ENCODE measurements around the gene CIB4. TPM values are rescaled to one million over a fixed set of nuclear protein-coding genes. Genes with fewer than 3 reads are reported as not detected.

CIB4 gene
- total RNA-seq, 1 experiment from 2014 or later, result not detected

DNA sequence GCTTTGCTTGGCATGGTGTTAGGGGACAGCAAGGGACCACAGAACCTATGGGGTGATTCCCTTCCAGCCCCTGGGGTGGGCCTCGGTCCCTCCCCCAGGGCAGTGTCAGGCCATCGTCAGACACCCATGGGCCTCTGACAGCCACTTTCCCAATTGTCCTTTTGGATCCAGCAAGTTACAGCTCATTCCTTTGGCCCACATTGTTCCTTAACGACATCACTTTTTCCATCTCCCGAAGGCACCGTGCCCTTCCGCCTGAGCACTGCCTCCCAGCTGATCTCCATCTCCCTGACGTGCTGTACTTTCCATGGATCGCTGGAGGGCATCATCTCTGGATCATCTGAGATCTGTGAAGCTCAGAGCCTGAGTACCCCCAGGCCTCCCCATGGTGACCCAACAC lies 41.0 kb upstream of the CIB4 start:
- peaks cover 13% of the 10 kb centered on the region for H3K4me1 Mint-ChIP-seq (ENCODE audit: low read depth, unreplicated experiment)
- no peak overlapping the region for H3K27ac Mint-ChIP-seq (ENCODE audit: unreplicated experiment)
- no peaks in the 10 kb centered on the region for H3K36me3 Mint-ChIP-seq (ENCODE audit: insufficient read depth, unreplicated experiment)
- TF ChIP-seq, protein P1, sequence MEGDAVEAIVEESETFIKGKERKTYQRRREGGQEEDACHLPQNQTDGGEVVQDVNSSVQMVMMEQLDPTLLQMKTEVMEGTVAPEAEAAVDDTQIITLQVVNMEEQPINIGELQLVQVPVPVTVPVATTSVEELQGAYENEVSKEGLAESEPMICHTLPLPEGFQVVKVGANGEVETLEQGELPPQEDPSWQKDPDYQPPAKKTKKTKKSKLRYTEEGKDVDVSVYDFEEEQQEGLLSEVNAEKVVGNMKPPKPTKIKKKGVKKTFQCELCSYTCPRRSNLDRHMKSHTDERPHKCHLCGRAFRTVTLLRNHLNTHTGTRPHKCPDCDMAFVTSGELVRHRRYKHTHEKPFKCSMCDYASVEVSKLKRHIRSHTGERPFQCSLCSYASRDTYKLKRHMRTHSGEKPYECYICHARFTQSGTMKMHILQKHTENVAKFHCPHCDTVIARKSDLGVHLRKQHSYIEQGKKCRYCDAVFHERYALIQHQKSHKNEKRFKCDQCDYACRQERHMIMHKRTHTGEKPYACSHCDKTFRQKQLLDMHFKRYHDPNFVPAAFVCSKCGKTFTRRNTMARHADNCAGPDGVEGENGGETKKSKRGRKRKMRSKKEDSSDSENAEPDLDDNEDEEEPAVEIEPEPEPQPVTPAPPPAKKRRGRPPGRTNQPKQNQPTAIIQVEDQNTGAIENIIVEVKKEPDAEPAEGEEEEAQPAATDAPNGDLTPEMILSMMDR (IDR thresholded peaks at IDR 0.05; ENCODE audit: insufficient read depth in 1 of 2, low read depth in 1 of 2, low read length in 1 of 2, severe bottlenecking in 1 of 2, unreplicated experiment in 1 of 2), result no peak
- BruUV-seq (replicated peaks), result no TSS peak
- Histone ChIP-seq H3K36me3 (ENCODE audit: control insufficient read depth, insufficient read depth, low read length) (no peaks in the 10 kb centered on the region), H3K9me3 (no peaks in the 10 kb centered on the region), H3K27me3 (replicated peaks; ENCODE audit: control insufficient read depth, insufficient read depth, low read length) (no peaks in the 10 kb centered on the region), H3K4me1 (0 out of 2 replicates have a peak, but pooled peaks cover under 1% of the 10 kb centered on the region), H3K4me3 (ENCODE audit: low read depth, low read length) (no peak overlapping the region)
- DNase-seq, result peak in 1 of 2 experiments; percentile 31
- no peaks in the 10 kb centered on the region for H3K9me3 Mint-ChIP-seq (ENCODE audit: unreplicated experiment)
- CTCF ChIA-PET, result no interaction called here
- POLR2A ChIA-PET, result no interaction called here
- no peak overlapping the region for H3K4me3 Mint-ChIP-seq (ENCODE audit: unreplicated experiment)
- intact Hi-C loops (cut with micrococcal nuclease; ENCODE audit: unreplicated experiment), result no loop called here
- peaks cover 14% of the 10 kb centered on the region for H3K27me3 Mint-ChIP-seq (ENCODE audit: insufficient read depth, unreplicated experiment)

DNA sequence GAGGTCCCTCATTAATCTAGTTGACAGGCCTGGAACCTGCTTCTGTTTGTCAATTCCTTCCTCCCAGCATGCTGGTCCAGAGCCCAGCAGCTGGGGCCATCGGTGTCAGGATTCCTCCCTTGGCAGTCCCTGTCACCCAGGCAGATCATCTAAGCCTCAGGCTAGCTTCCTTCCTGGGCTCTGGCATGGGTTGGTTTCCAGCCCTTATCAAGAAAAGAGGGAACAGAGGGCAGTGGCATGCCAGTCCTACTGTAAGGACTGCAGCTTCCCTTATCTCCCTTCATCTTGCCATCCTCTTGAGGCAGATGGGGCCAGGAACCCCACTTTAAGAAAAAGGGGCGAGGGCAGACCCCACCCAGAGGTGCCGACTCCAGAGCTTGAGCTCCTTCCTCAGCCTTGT lies 40.5 kb upstream of the CIB4 start:
- no peaks in the 10 kb centered on the region for H3K27me3 ChIP-seq (replicated peaks; ENCODE audit: control insufficient read depth, insufficient read depth, low read length)
- Mint-ChIP-seq H3K4me3 (ENCODE audit: unreplicated experiment) (no peak overlapping the region), H3K36me3 (ENCODE audit: insufficient read depth, unreplicated experiment) (no peaks in the 10 kb centered on the region), H3K27me3 (ENCODE audit: insufficient read depth, unreplicated experiment) (peaks cover 14% of the 10 kb centered on the region), H3K9me3 (ENCODE audit: unreplicated experiment) (no peaks in the 10 kb centered on the region), H3K27ac (ENCODE audit: unreplicated experiment) (no peak overlapping the region), H3K4me1 (ENCODE audit: low read depth, unreplicated experiment) (peaks cover 8% of the 10 kb centered on the region)
- H3K36me3 ChIP-seq (ENCODE audit: control insufficient read depth, insufficient read depth, low read length), result no peaks in the 10 kb centered on the region
- no peaks in the 10 kb centered on the region for H3K9me3 ChIP-seq
- H3K4me1 ChIP-seq, result no peaks in the 10 kb centered on the region
- TF ChIP-seq, protein P1 (IDR thresholded peaks at IDR 0.05; ENCODE audit: insufficient read depth in 1 of 2, low read depth in 1 of 2, low read length in 1 of 2, severe bottlenecking in 1 of 2, unreplicated experiment in 1 of 2), result no peak
- CTCF ChIA-PET, result no interaction called here
- H3K4me3 ChIP-seq (ENCODE audit: low read depth, low read length), result no peak overlapping the region
- intact Hi-C loops (cut with micrococcal nuclease; ENCODE audit: unreplicated experiment), result no loop called here
- POLR2A ChIA-PET, result interaction anchor here (0.5 kb wide), 1 partner anchor 12 kb away, joined by 3 read pairs; no protein-coding TSS in a partner anchor
- no peak for DNase-seq
- no TSS peak for BruUV-seq (replicated peaks)

DNA sequence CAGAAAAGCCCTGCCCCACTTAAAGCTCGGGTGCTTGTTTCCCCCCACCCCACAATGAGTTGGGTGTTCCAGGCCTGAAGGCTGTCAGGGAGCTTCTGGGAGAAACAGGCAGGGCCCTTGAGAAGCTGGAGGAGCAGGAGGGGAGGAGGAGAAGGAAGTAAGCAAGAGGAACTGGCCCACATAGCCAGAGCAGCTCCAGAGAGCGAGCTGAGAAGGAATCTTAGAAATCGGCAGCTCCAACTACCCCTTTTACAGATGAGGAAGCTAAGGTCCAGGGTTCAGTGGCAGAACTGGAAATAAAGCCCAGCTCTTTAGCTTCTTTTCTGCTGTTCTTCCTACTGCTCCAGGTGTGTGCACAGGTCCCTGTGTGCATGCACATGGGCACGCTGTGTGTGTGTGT lies 38.7 kb upstream of the CIB4 start:
- intact Hi-C loops (cut with micrococcal nuclease; ENCODE audit: unreplicated experiment), result no loop called here
- Mint-ChIP-seq H3K27me3 (ENCODE audit: insufficient read depth, unreplicated experiment) (peaks cover 14% of the 10 kb centered on the region), H3K4me1 (ENCODE audit: low read depth, unreplicated experiment) (no peaks in the 10 kb centered on the region), H3K4me3 (ENCODE audit: unreplicated experiment) (no peak overlapping the region), H3K9me3 (ENCODE audit: unreplicated experiment) (no peaks in the 10 kb centered on the region), H3K36me3 (ENCODE audit: insufficient read depth, unreplicated experiment) (no peaks in the 10 kb centered on the region), H3K27ac (ENCODE audit: unreplicated experiment) (no peak overlapping the region)
- no TSS peak for BruUV-seq (replicated peaks)
- no peak overlapping the region for H3K4me3 ChIP-seq (ENCODE audit: low read depth, low read length)
- POLR2A ChIA-PET, result no interaction called here
- TF ChIP-seq, protein P1 (IDR thresholded peaks at IDR 0.05; ENCODE audit: insufficient read depth in 1 of 2, low read depth in 1 of 2, low read length in 1 of 2, severe bottlenecking in 1 of 2, unreplicated experiment in 1 of 2), result no peak
- H3K4me1 ChIP-seq, result no peaks in the 10 kb centered on the region
- no peak for DNase-seq
- CTCF ChIA-PET, result interaction anchor here (0.6 kb wide), 1 partner anchor 39 kb away, joined by 4 read pairs; no protein-coding TSS in a partner anchor
- no peaks in the 10 kb centered on the region for H3K36me3 ChIP-seq (ENCODE audit: control insufficient read depth, insufficient read depth, low read length)
- H3K9me3 ChIP-seq, result no peaks in the 10 kb centered on the region
- no peaks in the 10 kb centered on the region for H3K27me3 ChIP-seq (replicated peaks; ENCODE audit: control insufficient read depth, insufficient read depth, low read length)

Measured in Caco-2 (cell line).